OCI-LY7 (cell line): ENCODE results near the gene BPIFB4.

Source experiments
- EZH2phosphoT487 ChIP-seq: fragments of 200-600 bp; sonication (generic); IDR thresholded peaks from 2 replicates; pipeline ENCODE4 v1.6.1; 2018; ENCODE audit warnings: low read depth, borderline replicate concordance, mild to moderate bottlenecking, mixed run types, antibody characterized with exemption, low read length, moderate library complexity, mixed read lengths
- TF ChIP-seq, protein P1 (sequence below): fragments of 200-600 bp; sonication (generic); conservative IDR thresholded peaks from 2 replicates; pipeline ENCODE4 v1.5.1; 2014; ENCODE audit warnings: mild to moderate bottlenecking, antibody characterized with exemption, low read length, moderate library complexity, mixed read lengths

GRCh38 chr20:33074675-33075074, 4.8 kb upstream of the BPIFB4 start:
- TF ChIP-seq, protein P1, sequence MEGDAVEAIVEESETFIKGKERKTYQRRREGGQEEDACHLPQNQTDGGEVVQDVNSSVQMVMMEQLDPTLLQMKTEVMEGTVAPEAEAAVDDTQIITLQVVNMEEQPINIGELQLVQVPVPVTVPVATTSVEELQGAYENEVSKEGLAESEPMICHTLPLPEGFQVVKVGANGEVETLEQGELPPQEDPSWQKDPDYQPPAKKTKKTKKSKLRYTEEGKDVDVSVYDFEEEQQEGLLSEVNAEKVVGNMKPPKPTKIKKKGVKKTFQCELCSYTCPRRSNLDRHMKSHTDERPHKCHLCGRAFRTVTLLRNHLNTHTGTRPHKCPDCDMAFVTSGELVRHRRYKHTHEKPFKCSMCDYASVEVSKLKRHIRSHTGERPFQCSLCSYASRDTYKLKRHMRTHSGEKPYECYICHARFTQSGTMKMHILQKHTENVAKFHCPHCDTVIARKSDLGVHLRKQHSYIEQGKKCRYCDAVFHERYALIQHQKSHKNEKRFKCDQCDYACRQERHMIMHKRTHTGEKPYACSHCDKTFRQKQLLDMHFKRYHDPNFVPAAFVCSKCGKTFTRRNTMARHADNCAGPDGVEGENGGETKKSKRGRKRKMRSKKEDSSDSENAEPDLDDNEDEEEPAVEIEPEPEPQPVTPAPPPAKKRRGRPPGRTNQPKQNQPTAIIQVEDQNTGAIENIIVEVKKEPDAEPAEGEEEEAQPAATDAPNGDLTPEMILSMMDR: no peak
- no peak for TF ChIP-seq EZH2phosphoT487
